WTC11 (cell line): ENCODE results near the gene IL4I1. TPM values are rescaled to one million over a fixed set of nuclear protein-coding genes. Genes with fewer than 3 reads are reported as not detected.

Source experiments
- ATAC-seq: fragments of 200-7000 bp; cut with Tn5 transposase; 2 replicates; pipeline ENCODE4 v1.10.0; 2021; ENCODE audit warnings: mild to moderate bottlenecking, moderate library complexity
- CTCF ChIA-PET: fragments of 300-600 bp; sonication (Branson Sonifier 250); formaldehyde crosslinking; loops from one replicate; lab custom pipeline; 2021; ENCODE audit warnings: antibody characterized with exemption; lab: Charles Lee
- POLR2A ChIA-PET: fragments of 350-600 bp; sonication (Branson Sonifier 250); formaldehyde crosslinking; loops from one replicate; lab custom pipeline; 2021; ENCODE audit warnings: antibody characterized with exemption; lab: Charles Lee
- DNase-seq: peaks from one replicate; pipeline ENCODE4 v3.0.0; 2021; ENCODE audit warnings: low spot score
- H3K27ac Mint-ChIP-seq: 2 replicates; pipeline ENCODE4 v1.8.0; 2021; ENCODE audit warnings: mixed read lengths
- H3K27me3 Mint-ChIP-seq: 2 replicates; pipeline ENCODE4 v1.8.0; 2021; ENCODE audit warnings: low read depth, mild to moderate bottlenecking, moderate library complexity, mixed read lengths
- H3K36me3 Mint-ChIP-seq: 2 replicates; pipeline ENCODE4 v1.8.0; 2021; ENCODE audit warnings: mixed read lengths
- H3K4me1 Mint-ChIP-seq: 2 replicates; pipeline ENCODE4 v1.8.0; 2022; ENCODE audit warnings: mixed read lengths
- H3K4me3 Mint-ChIP-seq: 2 replicates; pipeline ENCODE4 v1.8.0; 2021; ENCODE audit warnings: mild to moderate bottlenecking, moderate library complexity, mixed read lengths
- H3K9me3 Mint-ChIP-seq: 2 replicates; pipeline ENCODE4 v1.8.0; 2021; ENCODE audit warnings: mixed read lengths
- AR ChIP-seq: fragments of 250-450 bp; sonication (Bioruptor Pico); IDR thresholded peaks from 2 replicates; pipeline ENCODE4 v1.9.0; 2021; ENCODE audit warnings: mild to moderate bottlenecking
- CREB1 ChIP-seq: sonication (generic); formaldehyde crosslinking; IDR thresholded peaks from 2 replicates; pipeline ENCODE4 v1.8.0; 2023; ENCODE audit warnings: mild to moderate bottlenecking, missing genetic modification reagents
- E2F1 ChIP-seq: sonication (generic); formaldehyde crosslinking; IDR thresholded peaks from 2 replicates; pipeline ENCODE4 v1.8.0; 2022; ENCODE audit warnings: mild to moderate bottlenecking, missing genetic modification reagents
- ELF4 ChIP-seq: sonication (generic); formaldehyde crosslinking; IDR thresholded peaks from 2 replicates; pipeline ENCODE4 v1.8.1; 2022; ENCODE audit warnings: low read depth, mild to moderate bottlenecking, moderate library complexity, missing genetic modification reagents
- ETV6 ChIP-seq: sonication (generic); formaldehyde crosslinking; IDR thresholded peaks from 2 replicates; pipeline ENCODE4 v1.8.1; 2022; ENCODE audit warnings: mild to moderate bottlenecking, missing genetic modification reagents
- GTF2I ChIP-seq: fragments of 250-450 bp; sonication (Bioruptor Pico); conservative IDR thresholded peaks from 2 replicates; pipeline ENCODE4 v1.4.0; 2021; ENCODE audit warnings: mild to moderate bottlenecking
- IRF2 ChIP-seq: sonication (generic); formaldehyde crosslinking; IDR thresholded peaks from 2 replicates; pipeline ENCODE4 v1.8.0; 2022; ENCODE audit warnings: low read depth, missing genetic modification reagents, borderline replicate concordance
- JAZF1 ChIP-seq: fragments of 250-450 bp; sonication (Bioruptor Pico); IDR thresholded peaks from 2 replicates; pipeline ENCODE4 v1.9.0; 2021; ENCODE audit warnings: moderate library complexity, mild to moderate bottlenecking, inconsistent platforms
- NFATC4 ChIP-seq: fragments of 250-450 bp; sonication (Bioruptor Pico); IDR thresholded peaks from 2 replicates; pipeline ENCODE4 v1.9.0; 2021; ENCODE audit warnings: mild to moderate bottlenecking
- RELA ChIP-seq: sonication (generic); formaldehyde crosslinking; IDR thresholded peaks from 2 replicates; pipeline ENCODE4 v1.8.1; 2022; ENCODE audit warnings: missing genetic modification reagents, mild to moderate bottlenecking, borderline replicate concordance
- RORB ChIP-seq: fragments of 250-450 bp; sonication (Bioruptor Pico); IDR thresholded peaks from 2 replicates; pipeline ENCODE4 v1.9.0; 2021; ENCODE audit warnings: mild to moderate bottlenecking
- SMAD4 ChIP-seq: sonication (generic); formaldehyde crosslinking; IDR thresholded peaks from 2 replicates; pipeline ENCODE4 v1.8.0; 2022; ENCODE audit warnings: mild to moderate bottlenecking, missing genetic modification reagents
- TCF7 ChIP-seq: sonication (generic); formaldehyde crosslinking; IDR thresholded peaks from 2 replicates; pipeline ENCODE4 v1.8.0; 2022; ENCODE audit warnings: mild to moderate bottlenecking, low read depth, missing genetic modification reagents, moderate library complexity
- TEAD1 ChIP-seq: sonication (generic); formaldehyde crosslinking; IDR thresholded peaks from 2 replicates; pipeline ENCODE4 v1.8.0; 2022; ENCODE audit warnings: mild to moderate bottlenecking, missing genetic modification reagents
- TEAD4 ChIP-seq: sonication (generic); formaldehyde crosslinking; IDR thresholded peaks from 2 replicates; pipeline ENCODE4 v1.8.0; 2022; ENCODE audit warnings: mild to moderate bottlenecking, missing genetic modification reagents
- TP53 ChIP-seq: sonication (generic); formaldehyde crosslinking; IDR thresholded peaks from 2 replicates; pipeline ENCODE4 v1.8.1; 2023; ENCODE audit warnings: mild to moderate bottlenecking, missing genetic modification reagents
- USF2 ChIP-seq: sonication (generic); formaldehyde crosslinking; IDR thresholded peaks from 2 replicates; pipeline ENCODE4 v1.8.1; 2023; ENCODE audit warnings: mild to moderate bottlenecking, missing genetic modification reagents, moderate library complexity
- ZBTB21 ChIP-seq: sonication (generic); formaldehyde crosslinking; IDR thresholded peaks from 2 replicates; pipeline ENCODE4 v1.8.1; 2023; ENCODE audit warnings: mild to moderate bottlenecking, missing genetic modification reagents, borderline replicate concordance
- ZBTB43 ChIP-seq: sonication (generic); formaldehyde crosslinking; IDR thresholded peaks from 2 replicates; pipeline ENCODE4 v1.8.1; 2023; ENCODE audit warnings: mild to moderate bottlenecking, missing genetic modification reagents
- ZNF121 ChIP-seq: sonication (generic); formaldehyde crosslinking; IDR thresholded peaks from 2 replicates; pipeline ENCODE4 v1.8.0; 2023; ENCODE audit warnings: missing genetic modification reagents
- ZNF232 ChIP-seq: sonication (generic); formaldehyde crosslinking; IDR thresholded peaks from 2 replicates; pipeline ENCODE4 v1.8.0; 2022; ENCODE audit warnings: mild to moderate bottlenecking, missing genetic modification reagents
- ZNF396 ChIP-seq: fragments of 250-450 bp; sonication (Bioruptor Pico); IDR thresholded peaks from 2 replicates; pipeline ENCODE4 v1.8.0; 2021; ENCODE audit warnings: mild to moderate bottlenecking, moderate library complexity, borderline replicate concordance
- ZNF512 ChIP-seq: sonication (generic); formaldehyde crosslinking; IDR thresholded peaks from 2 replicates; pipeline ENCODE4 v1.8.1; 2022; ENCODE audit warnings: missing genetic modification reagents, borderline replicate concordance
- total RNA-seq: library from RNA; stranded (reverse); gene quantifications from 3 replicates; pipeline ENCODE4 v1.2.3, GENCODE V29; 2021
- TF ChIP-seq, protein P1 (sequence below): sonication (generic); formaldehyde crosslinking; conservative IDR thresholded peaks from 2 replicates; pipeline ENCODE4 v1.8.1; 2022; ENCODE audit warnings: mild to moderate bottlenecking, missing genetic modification reagents
- TF ChIP-seq, protein P2 (sequence below): sonication (generic); formaldehyde crosslinking; IDR thresholded peaks from 2 replicates; pipeline ENCODE4 v1.8.0; 2022; ENCODE audit warnings: mild to moderate bottlenecking, missing genetic modification reagents

The IL4I1 gene
- total RNA-seq, 1 experiment from 2014 or later, result 0.83 TPM

- peaks cover 20% of the 10 kb centered on the region for H3K4me1 Mint-ChIP-seq
- H3K27ac Mint-ChIP-seq, result peak overlapping the region; percentile 57; the same call in 1 of the 2 replicates
- ChIA-PET CTCF (no interaction called here), POLR2A (interaction anchor here (1.1 kb wide), 2 partner anchors 8 to 21 kb away, joined by 3 read pairs; partner anchors contain the start of genes ATF5 and NUP62)
- H3K4me3 Mint-ChIP-seq, result no peak overlapping the region
- no peak for ATAC-seq
- no peak for DNase-seq
- H3K9me3 Mint-ChIP-seq, result no peaks in the 10 kb centered on the region
- no peaks in the 10 kb centered on the region for H3K27me3 Mint-ChIP-seq
- TF ChIP-seq AR (CRISPR knock-in tag), result no peak
- no peak for TF ChIP-seq TCF7 (CRISPR knock-in tag)
- no peak for TF ChIP-seq GTF2I (CRISPR knock-in tag)
- no peak for TF ChIP-seq ZNF512
- no peak for TF ChIP-seq ZBTB43 (CRISPR knock-in tag)
- no peak for TF ChIP-seq SMAD4
- TF ChIP-seq JAZF1, result no peak
- no peak for TF ChIP-seq ZNF232 (CRISPR knock-in tag)
- no peak for TF ChIP-seq RELA (CRISPR knock-in tag)
- no peak for TF ChIP-seq ZNF121 (CRISPR knock-in tag)
- no peak for TF ChIP-seq TP53 (CRISPR knock-in tag)
- TF ChIP-seq ETV6 (CRISPR knock-in tag), result no peak
- TF ChIP-seq ZNF396, result no peak
- TF ChIP-seq NFATC4 (CRISPR knock-in tag), result no peak
- TF ChIP-seq ELF4 (CRISPR knock-in tag), result no peak
- TF ChIP-seq, protein P1, sequence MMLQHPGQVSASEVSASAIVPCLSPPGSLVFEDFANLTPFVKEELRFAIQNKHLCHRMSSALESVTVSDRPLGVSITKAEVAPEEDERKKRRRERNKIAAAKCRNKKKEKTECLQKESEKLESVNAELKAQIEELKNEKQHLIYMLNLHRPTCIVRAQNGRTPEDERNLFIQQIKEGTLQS (CRISPR knock-in tag), result no peak
- TF ChIP-seq CREB1, result no peak
- peaks cover 60% of the 10 kb centered on the region for H3K36me3 Mint-ChIP-seq
Measured at GRCh38 chr19:49908480-49909420, 12.1 kb upstream of the IL4I1 start.

DNA sequence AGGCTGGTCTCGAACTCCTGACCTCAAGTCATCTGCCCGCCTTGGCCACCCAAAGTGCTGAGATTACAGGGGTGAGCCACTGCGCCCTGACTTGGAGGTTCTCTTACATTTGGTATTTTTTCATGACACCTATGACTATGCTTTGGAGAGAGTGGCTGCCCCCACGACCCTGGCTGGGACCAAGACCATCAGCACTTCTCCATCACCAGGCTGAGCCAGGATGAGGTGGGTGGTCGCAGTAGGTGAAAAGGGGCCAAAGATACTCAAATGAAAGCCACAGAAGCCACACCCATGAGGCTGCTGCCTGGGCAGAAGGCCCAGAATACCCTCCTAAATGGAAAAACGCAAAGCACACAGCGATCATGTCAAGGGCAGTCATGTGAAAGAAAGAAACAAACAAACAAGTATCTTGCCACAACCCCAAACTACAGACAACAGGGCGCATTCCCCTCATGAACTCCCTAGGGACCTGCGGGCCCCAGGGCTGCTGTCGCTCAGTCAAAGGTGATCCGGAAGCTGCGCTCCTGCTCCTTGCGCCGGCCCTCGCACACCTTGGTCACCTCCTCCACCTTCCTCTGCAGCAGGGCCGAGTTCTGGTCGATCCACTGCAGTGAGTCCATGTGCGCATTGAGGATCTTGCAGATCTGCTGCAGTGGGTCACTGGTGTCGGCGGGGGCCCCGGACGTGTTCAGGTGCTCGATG lies 11.2 kb upstream of the IL4I1 start:
- peaks cover 51% of the 10 kb centered on the region for H3K36me3 Mint-ChIP-seq
- H3K4me3 Mint-ChIP-seq, result no peak overlapping the region
- DNase-seq (no peak), ATAC-seq (no peak)
- peak overlapping the region; percentile 23; the same call in 1 of the 2 replicates for H3K27ac Mint-ChIP-seq
- H3K4me1 Mint-ChIP-seq, result peaks cover 20% of the 10 kb centered on the region
- POLR2A ChIA-PET, result interaction anchor here (0.8 to 1.1 kb wide), 3 partner anchors 9 to 47 kb away, joined by 3 to 4 read pairs (median 3); partner anchors contain the start of genes ATF5 and NUP62
- no peaks in the 10 kb centered on the region for H3K9me3 Mint-ChIP-seq
- H3K27me3 Mint-ChIP-seq, result no peaks in the 10 kb centered on the region
- CTCF ChIA-PET, result interaction anchor here (0.9 kb wide), 1 partner anchor 45 kb away, joined by 3 read pairs; no protein-coding TSS in a partner anchor
- TF ChIP-seq IRF2 (CRISPR knock-in tag), result no peak
- no peak for TF ChIP-seq TEAD1 (CRISPR knock-in tag)
- no peak for TF ChIP-seq ZBTB21
- TF ChIP-seq ZNF232 (CRISPR knock-in tag), result no peak
- TF ChIP-seq RORB, result no peak
- TF ChIP-seq, protein P2, sequence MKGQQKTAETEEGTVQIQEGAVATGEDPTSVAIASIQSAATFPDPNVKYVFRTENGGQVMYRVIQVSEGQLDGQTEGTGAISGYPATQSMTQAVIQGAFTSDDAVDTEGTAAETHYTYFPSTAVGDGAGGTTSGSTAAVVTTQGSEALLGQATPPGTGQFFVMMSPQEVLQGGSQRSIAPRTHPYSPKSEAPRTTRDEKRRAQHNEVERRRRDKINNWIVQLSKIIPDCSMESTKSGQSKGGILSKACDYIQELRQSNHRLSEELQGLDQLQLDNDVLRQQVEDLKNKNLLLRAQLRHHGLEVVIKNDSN (CRISPR knock-in tag), result no peak
- no peak for TF ChIP-seq TEAD4
- TF ChIP-seq E2F1 (CRISPR knock-in tag), result no peak
- TF ChIP-seq USF2 (CRISPR knock-in tag), result no peak
